Activated CD8-positive, alpha-beta memory T cell treated with anti-CD3 and anti-CD28 coated beads for 1 hour (primary cell): ENCODE results near the gene TMEM52B.
"Not testable (repeated sequence)": the region's sequence is repeated elsewhere in the genome, so short reads cannot be mapped to it uniquely, and the experiment has no call there.

Experiments used
- DNase-seq, 2 donors: peaks; one replicate each; pipeline ENCODE4 v3.0.0-alpha.2; 2020; ENCODE audit warnings: low read depth in 1 of 2; ENCODE audit errors: extremely low read depth in 1 of 2

TMEM52B gene

DNA sequence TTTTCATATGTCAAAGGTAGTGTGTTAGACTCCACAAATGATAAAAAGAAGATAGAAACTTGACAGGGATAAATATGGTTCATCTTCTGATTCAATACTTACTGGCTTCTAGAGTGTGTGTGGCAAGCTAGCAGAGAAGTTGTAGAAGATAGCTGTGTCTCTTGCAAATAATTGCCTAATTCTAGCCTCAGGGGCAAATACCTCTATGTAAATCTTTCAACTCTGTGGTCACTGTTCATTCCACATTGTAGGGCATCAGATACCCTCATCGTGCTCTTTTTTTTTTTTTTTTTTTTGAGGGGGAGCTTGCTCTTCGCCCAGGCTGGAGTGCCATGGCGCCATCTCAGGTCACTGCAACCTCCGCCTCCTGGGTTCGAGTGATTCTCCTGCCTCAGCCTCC lies 8.6 kb upstream of the TMEM52B start:
- no peak for DNase-seq

DNA sequence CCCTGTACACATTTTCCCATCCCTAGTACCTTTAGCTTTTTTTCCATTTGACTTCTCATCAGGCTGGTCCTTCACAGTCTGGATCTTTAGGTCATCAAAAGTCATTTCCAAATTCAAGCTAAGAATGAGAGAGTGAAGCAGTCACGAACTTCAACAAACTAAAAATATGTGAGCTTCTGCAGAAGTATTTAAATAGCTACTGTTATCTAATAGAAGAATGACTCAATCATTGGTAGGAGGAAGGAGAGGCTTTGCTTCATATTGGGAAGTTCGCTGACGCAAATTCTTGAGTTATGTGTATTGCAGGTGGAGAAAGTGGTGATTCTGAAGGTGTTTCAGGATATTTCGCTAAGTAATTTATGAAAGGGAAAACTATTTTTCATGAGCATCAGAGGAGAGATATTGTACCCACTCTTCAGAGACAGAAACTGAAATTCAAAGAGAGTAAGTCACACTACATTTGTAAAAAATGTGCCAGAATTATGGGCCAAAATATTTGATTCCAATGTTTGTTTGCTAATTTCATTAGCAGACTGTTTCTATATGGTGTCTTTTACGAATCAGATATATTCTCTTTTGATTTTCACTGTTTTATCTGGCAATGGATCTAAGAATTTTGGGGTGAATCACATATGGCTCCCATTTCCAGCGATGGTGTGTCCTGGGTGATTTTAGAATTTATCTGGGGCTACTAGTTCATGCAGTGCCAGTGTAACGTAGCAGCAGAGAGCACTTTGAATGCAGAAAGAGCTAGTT lies 6.7 kb upstream of the TMEM52B start, which contains the start of gene OLR1:
Gene OLR1, minus strand, starts transcription at position 160 of the 756 bp plus-strand sequence. Its CDS starts 55 bp downstream, at position 105.
- no peak for DNase-seq

DNA sequence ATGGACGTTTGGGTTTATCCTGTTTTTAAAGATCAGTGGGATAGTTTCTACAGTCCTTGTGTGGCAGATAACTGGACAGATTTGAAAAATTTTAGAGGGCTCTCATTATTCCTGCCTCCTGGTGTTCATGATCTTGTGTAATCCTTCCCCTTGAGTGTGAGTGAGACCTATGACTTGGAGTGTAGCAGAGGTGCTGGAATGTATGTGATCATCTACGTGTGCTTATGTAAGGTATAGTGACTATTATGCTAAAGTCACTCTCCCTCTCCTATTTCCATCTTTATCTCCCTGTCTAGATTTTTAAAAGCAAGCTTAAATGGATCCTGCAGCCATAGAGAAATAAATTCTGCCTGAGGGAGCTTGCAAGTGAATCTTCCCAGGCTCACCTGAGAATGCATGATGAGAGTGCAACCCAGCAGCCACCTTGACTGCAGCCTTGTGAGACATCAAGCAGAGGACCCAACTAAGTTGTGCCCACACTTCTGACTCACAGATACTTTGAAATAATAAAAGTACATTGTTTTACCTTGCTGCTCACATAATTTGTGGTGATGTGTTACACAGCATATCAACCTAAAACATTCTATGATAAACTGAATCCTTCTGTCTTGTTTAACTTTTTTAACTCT lies 3.7 kb upstream of the TMEM52B start:
- no peak for DNase-seq

DNA sequence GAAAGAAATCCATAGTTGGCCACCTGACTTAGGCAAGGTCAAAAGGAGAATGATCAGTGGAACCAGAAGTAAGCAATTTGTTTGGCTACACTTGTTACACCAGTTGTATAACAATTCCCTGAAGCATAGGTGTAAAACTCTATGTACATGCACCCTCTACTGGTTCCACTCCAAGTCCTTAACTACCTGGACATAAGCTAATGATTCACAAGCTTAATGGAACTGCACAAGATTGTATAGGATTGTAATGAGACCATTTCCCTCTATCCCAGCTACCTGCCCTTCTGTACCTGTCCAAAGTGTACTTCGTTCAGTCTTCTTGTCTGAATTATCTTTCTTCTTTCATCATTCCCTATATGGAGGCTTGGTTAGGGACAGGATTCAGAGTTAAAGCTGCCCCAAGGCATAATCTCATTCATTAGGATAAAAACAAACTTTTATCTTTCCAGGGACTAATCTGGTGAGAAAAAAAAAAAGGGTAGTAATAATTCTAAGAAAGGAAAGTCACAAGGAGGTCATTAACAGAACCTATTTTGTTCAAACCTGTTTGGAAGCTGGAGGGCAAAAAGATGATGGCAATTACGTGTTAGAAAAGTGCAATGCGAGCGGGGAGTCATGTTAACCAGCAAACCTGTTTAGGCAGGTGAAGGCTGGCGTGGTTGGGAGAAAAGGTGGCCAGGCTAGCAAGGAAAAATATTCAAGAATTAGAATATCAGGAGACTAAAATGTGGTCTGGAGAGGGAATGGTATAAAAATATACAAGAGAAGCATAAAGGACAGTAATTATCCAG lies 2.8 kb upstream of the TMEM52B start:
- no peak for DNase-seq

DNA sequence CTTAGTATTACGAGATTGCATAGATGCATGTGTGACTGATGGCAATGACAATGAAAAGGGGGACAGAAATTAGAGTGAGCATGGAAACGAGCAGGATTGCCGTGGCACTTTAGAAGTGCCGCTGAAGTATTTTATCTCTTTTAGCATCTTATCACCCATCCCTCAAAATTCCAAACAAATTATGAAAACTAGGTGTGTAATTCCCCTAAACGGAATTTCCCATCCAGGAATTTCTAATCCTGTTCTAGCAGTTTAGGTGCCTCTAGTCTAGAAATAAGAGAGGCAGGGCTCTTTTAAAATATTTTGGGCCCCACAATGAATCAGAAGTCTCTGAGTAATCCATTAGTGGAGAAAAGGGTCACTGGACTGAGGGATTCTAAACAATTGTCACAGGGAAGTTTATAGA lies 947 bp downstream of the TMEM52B start:
- no peak for DNase-seq

DNA sequence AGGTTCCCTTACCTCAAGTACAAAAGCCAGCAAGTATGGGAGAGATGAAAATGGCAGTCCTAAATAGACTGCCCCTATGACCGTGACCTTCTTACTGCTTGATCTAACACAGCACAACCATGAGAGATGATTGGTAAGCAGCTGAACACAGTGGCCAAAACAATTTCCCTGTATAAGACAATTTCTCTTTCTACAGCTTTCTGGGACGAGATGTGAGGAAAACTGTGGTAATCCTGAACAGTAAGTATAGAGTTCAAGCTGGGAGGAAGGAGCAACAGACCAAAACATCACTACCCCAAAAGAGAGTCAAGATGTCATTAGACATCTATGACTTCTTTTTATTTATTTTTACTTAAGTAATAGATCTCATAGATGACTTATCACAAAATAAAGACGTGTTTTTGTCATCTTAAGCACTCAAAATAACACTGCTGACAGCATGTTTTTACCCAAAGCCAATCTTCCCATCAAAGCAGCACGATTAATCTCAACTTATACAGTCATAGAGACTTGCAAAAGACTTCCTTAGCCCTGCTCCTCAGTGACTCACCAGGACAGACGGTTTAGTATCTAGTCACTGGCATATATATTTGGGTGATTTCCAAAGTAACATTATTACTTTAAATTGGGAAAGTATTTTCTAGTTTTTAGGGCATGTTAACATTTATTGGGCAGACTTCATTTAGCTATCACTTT lies 3.7 kb downstream of the TMEM52B start:
- no peak for DNase-seq

DNA sequence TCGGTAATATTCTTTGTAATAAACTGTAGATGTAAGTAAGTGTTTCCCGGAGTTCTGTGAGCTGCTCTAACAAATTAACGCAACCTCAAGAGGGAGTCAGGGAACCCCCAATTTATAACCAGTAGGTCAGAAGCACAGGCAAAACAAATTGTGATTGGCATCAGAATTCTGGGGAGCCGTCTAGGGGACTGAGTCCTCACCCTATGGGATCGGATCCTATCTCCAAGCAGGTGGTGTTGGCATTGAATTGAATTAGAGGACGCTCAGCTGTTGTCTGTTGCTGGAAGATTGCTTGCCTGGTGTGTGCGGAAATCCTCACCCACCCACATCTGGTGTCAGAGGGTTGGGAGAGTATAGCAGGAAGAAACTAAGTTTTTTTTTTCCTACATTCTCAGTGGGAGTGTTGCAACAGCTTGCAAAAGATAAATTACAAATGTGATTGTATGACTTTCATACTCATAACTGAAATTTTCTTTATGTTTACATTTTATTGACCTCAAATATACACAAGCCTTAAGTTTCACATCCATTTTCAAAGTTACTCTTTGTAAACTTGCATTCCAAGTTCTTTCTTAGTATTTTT lies 5.5 kb downstream of the TMEM52B start:
- DNase-seq: no peak

DNA sequence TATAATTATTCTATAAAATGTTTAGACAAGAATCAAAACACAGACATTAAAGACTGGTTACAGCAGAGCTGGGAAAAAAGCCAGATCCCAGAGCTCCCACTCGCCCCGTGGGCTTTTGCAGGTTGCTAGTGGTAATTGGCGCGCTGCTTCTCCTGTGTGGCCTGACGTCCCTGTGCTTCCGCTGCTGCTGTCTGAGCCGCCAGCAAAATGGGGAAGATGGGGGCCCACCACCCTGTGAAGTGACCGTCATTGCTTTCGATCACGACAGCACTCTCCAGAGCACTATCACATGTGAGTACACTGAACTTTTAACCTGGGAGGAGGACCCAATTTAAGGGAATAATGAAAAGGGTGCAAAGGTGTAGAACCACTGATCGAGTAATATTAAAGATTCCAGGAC lies 7.5 kb downstream of the TMEM52B start:
- DNase-seq: no peak

DNA sequence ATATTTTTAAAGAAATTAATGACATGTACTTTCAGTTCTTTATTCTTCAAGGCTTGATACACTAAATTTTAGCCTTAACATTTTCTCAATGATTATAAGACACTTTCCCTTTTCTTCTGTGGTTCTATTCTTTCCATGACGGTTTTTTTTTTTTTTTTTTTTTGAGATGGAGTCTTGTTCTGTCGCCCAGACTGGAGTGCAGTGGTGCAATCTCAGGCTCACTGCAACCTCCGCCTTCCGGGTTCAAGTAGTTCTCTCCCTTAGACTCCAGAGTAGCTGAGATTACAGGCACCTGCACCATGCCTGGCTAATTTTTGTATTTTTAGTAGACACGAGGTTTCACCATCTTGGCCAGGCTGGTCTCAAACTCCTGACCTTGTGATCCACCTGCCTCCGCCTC lies 8.1 kb downstream of the TMEM52B start:
- DNase-seq: not testable (repeated sequence)

DNA sequence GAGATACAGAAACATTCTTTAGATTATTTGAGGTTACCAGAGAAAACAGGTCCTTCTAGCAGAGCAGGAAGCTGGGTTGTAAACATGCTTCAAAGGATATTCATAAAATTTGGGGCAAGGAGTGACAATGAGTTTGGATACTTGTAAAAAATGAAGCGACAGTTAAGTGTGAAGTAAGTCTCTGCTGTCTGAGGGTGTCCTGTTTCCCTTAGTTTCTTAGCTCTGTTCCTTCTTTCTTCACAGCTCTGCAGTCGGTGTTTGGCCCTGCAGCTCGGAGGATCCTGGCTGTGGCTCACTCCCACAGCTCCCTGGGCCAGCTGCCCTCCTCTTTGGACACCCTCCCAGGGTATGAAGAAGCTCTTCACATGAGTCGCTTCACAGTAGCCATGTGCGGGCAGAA lies 10.8 kb downstream of the TMEM52B start:
- DNase-seq: no peak

DNA sequence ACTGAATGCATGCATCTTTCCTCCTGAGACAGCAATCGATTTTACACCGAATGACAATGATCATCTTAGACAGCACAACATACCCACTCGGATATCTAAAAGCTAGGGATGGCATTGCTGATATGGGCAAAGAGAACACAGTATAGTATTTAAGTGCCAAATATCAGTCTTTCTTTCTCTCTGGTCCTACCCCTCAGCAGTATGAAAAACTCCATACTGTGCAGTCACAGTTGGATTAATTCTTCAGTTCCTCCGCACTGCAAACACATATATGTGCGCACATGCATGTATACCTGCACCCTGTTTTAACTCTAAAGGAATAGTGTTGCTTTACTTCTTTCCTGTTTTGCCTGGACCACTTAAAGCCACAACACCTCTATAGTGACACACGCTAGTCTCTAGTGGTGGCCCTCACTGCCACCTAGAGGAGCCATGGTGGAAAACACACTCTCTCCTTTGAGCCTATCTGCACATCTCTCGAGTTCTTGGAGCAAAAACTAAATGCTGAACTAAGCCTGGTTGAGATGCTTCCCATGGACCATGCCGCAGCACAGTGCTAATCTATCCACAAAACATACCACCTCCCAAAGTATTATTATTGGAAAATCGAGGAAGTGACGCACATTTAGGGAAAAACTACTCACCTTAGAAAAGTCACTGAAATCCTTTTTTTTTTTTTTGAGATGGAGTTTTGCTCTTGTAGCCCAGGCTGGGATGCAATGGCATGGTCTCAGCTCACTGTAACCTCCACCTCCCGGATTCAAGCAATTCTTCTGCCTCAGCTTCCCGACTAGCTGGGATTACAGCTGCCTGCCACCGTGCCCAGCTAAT lies 11.9 kb downstream of the TMEM52B start:
- DNase-seq: peak in 1 of 2 donors; percentile 14

DNA sequence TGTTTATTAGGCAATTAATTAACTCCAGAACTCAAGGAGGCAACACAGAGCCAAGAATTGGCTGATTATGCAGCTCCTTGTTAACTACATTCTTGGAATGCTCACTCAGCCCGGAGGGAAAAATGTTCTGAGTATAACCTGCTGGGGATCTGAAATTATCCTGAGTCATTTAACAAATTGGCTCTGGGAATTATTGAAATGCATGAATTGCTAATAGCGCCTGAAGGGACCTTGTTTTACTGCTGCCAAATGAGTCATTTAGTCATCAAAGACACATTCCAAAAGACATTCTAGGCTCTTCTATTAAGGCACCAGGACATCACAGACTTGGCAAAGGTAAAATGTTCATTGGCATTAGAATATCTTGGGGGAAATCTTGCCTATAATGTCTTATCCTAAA lies 13.0 kb downstream of the TMEM52B start:
- DNase-seq: no peak

DNA sequence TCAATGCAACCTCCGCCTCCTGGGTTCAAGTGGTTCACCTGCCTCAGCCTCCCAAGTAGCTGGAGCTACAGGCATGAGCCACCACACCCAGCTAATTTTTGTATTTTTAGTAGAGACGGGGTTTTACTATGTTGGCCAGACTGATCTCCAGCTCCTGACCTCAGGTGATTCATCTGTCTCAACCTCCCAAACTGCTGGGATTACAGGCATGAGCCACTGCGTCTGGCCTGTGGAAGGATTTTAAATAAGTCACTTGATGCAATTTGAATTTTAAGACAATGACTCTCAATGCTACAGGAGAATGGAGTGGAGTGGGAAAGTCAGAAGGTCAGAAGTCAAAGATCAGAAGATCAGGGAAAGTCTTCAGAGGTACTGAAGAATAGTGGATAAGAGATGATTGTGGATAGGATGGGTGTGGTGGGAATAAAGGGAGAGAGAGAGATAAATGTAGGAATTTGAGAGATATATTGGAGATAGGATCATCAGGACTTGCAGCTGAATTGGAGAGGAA lies 15.4 kb downstream of the TMEM52B start:
- DNase-seq: no peak

DNA sequence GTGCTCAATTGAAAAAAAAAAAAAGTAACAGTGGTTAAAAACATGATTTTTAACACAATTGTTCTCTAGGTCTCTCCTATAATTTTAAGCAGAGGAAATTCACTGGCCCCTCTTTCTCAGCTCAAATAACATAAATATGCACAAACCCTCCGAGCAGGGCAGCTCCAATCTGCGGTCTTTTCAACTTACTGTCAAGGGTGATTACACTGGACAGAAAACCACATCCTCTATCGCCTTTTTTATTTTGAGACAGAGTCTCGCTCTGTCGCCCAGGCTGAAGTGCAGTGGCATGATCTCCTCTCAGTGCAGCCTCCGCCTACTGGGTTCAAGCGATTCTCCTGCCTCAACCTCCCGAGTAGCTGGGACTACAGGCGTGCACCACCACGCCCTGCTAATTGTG lies 17.4 kb downstream of the TMEM52B start:
- DNase-seq: no peak

DNA sequence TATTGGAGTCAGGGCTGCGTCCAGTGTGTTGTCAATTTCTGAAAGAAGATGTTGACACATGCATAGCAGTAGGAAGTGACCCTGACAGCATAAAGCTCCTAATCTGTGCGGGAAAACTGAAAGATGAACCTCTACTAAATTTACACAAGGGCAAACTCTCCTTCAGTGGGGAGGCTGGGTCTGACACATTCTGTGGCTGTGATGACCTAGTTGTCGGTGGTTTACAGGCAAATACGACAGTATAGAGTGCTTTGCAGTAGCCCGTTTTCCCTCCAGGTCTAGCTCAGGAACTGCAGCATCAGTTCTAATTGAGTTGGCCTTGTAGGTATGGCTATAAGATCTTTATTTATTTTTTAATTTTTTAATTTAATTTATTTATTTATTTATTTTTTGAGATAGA lies 19.0 kb downstream of the TMEM52B start:
- DNase-seq: no peak

DNA sequence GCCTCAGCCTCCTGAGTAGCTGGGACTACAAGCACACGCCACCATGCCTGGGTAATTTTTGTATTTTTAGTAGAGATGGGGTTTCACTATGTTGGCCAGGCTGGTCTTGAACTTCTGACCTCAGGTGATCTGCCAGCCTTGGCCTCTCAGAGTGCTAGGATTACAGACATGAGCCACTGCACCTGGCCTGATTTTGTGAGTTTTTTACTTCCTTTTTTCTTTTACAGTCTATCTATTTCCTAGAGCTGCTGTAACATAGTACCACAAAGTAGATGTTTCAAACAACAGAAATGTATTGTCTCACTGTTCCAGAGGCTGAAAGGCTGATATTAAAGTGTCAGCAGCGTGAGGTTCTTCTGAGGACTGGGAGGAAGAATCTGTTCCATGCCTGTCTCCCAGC lies 25.7 kb downstream of the TMEM52B start:
- DNase-seq: not testable (repeated sequence)

DNA sequence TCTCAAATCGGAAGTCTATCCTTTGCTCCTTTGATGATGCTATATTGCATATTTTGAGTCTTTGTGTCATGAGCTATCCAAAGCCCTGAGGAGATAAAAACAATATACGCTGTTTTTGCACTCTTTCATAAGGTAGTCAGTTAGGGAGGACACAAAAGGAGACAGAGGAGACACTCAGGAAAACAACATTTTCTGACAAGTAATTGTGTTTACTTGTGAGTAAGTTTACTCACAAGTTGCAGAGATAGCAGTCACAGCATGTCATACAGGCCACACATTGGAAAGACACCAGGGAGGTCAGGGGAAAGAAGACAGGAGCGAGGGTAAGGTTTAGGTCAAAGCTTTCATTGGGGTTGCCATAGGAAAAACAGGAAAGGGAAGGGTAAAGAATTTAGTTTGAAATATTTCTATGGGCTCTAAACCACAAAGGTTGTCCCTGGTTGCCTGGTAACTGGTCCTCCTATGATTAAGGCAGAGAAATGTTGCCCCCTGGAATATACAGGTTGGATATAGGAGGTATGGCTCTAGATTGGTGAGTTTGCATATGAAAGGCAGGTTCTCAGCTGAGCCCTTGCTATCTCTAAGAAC lies 26.5 kb downstream of the TMEM52B start:
- DNase-seq: no peak

DNA sequence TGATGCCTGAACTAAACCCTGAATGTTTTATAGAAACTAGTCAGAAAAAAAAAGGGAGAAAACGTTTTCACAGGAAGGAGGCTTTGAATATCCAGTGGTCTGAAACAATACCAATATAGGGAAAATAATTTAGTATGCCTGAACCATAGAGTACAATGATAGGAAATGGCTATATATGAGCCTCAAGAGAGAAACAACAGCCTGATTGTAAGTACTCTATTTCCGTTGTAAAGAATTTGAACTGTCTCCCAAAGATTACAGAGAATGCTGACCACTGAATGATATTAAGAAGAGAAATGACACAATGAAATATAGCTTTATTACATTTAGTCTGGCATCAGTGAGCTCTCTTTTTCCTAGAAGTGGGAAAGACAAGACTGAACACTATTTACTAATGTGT lies 28.3 kb downstream of the TMEM52B start:
- no peak for DNase-seq

DNA sequence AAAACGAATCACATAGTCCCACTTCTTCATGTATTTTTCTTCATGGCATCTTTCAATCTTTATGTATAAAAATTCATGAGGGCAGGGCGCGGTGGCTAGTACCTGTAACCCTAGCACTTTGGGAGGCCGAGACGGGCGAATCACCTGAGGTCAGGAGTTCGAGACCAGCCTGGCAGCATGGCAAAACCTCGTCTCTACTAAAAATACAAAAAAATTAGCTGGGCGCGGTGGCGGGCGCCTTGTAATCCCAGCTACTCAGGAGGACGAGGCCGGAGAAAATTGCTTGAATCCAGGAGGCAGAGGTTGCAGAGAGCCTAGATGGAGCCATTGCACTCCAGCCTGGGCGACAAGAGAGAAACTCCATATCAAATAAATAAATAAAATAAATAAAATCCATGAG lies 31.4 kb downstream of the TMEM52B start:
- no peak for DNase-seq
